ENCODE measurements around the gene CDCP2. TPM values are rescaled to one million over a fixed set of nuclear protein-coding genes. Genes with fewer than 3 reads are reported as not detected.

CDCP2 gene
- total and polyA plus RNA-seq, 2 experiments from 2014 or later: not detected

DNA sequence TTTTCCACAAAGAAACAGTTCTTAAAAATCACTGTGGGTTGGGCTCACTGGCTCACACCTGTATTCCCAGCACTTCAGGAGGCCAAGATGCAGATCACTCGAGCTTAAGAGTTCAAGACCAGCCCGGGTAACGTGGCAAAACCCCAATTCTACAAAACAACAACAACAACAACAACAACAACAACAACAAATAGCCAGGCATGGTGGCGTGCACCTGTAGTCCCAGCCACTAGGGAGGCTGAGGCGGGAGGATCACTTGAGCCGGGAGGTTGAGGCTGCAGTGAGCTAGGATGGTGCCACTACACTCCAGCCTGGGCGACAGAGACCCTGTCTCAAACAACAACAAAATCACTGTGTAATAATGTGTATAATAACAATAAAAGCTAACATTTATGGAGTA is 40.8 kb downstream of the CDCP2 start:
- TF ChIP-seq EZH2 (IDR thresholded peaks at IDR 0.05; ENCODE audit: borderline replicate concordance) (no peak), EZH2phosphoT487 (IDR thresholded peaks at IDR 0.05; ENCODE audit: low read depth, severe bottlenecking, unreplicated experiment) (no peak)
- TF ChIP-seq, protein P1, sequence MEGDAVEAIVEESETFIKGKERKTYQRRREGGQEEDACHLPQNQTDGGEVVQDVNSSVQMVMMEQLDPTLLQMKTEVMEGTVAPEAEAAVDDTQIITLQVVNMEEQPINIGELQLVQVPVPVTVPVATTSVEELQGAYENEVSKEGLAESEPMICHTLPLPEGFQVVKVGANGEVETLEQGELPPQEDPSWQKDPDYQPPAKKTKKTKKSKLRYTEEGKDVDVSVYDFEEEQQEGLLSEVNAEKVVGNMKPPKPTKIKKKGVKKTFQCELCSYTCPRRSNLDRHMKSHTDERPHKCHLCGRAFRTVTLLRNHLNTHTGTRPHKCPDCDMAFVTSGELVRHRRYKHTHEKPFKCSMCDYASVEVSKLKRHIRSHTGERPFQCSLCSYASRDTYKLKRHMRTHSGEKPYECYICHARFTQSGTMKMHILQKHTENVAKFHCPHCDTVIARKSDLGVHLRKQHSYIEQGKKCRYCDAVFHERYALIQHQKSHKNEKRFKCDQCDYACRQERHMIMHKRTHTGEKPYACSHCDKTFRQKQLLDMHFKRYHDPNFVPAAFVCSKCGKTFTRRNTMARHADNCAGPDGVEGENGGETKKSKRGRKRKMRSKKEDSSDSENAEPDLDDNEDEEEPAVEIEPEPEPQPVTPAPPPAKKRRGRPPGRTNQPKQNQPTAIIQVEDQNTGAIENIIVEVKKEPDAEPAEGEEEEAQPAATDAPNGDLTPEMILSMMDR (IDR thresholded peaks at IDR 0.05; ENCODE audit: poor library complexity): no peak
- H3K27ac ChIP-seq: no peak overlapping the region
- 93% methylated on average over 7 of the region's 7 CpGs for WGBS (ENCODE audit: low lambda C conversion rate, missing lambda C conversion rate)
- no peak overlapping the region for H3K4me3 ChIP-seq
- H4K20me1 ChIP-seq (ENCODE audit: insufficient read depth, poor library complexity, severe bottlenecking): no peaks in the 10 kb centered on the region
- H2AFZ ChIP-seq: no peak overlapping the region
- H3K4me2 ChIP-seq: no peak overlapping the region
- no peaks in the 10 kb centered on the region for H3K9me2 ChIP-seq (replicated peaks; ENCODE audit: insufficient read depth)
- no peaks in the 10 kb centered on the region for H3K9me3 ChIP-seq (ENCODE audit: low read depth)
- no peaks in the 10 kb centered on the region for H3K27me3 ChIP-seq
- H3K4me1 ChIP-seq (ENCODE audit: insufficient read depth): no peaks in the 10 kb centered on the region
- no peak for DNase-seq (ENCODE audit: low spot score)
- no peaks in the 10 kb centered on the region for H3K79me2 ChIP-seq
- no peaks in the 10 kb centered on the region for H3K36me3 ChIP-seq (replicated peaks; ENCODE audit: insufficient read depth, low read depth)

DNA sequence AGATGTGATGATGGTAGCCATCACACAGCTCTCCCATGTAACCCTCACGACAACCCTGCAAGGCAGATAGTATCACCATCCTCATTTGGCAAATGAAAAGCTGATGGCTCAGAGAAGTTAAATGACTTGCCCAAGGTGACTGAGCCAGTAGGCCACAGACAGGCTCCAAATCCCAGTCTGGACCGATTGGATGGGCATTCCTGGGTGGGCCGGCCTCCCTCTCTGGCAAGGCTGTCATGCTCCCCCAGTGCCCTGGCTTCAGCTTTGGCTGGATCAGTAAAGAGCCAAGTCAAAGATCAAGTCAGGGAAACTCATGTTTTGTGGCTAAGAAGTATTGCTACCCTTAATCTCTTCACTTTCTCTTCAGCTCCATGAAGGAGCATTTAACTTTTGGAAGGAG is 41.2 kb downstream of the CDCP2 start:
- Histone ChIP-seq H4K20me1 (ENCODE audit: insufficient read depth, poor library complexity, severe bottlenecking) (no peaks in the 10 kb centered on the region), H3K4me1 (ENCODE audit: insufficient read depth) (no peaks in the 10 kb centered on the region), H3K9me3 (ENCODE audit: low read depth) (no peaks in the 10 kb centered on the region), H3K36me3 (replicated peaks; ENCODE audit: insufficient read depth, low read depth) (no peaks in the 10 kb centered on the region), H3K27me3 (no peaks in the 10 kb centered on the region), H3K79me2 (no peaks in the 10 kb centered on the region), H2AFZ (no peak overlapping the region), H3K4me3 (no peak overlapping the region), H3K27ac (no peak overlapping the region), H3K9me2 (replicated peaks; ENCODE audit: insufficient read depth) (no peaks in the 10 kb centered on the region), H3K4me2 (no peak overlapping the region)
- DNase-seq (ENCODE audit: low spot score): no peak
- TF ChIP-seq, protein P1 (IDR thresholded peaks at IDR 0.05; ENCODE audit: poor library complexity): no peak
- TF ChIP-seq EZH2 (IDR thresholded peaks at IDR 0.05; ENCODE audit: borderline replicate concordance) (no peak), EZH2phosphoT487 (IDR thresholded peaks at IDR 0.05; ENCODE audit: low read depth, severe bottlenecking, unreplicated experiment) (no peak)
- 94% methylated on average over 3 of the region's 3 CpGs for WGBS (ENCODE audit: low lambda C conversion rate, missing lambda C conversion rate)

DNA sequence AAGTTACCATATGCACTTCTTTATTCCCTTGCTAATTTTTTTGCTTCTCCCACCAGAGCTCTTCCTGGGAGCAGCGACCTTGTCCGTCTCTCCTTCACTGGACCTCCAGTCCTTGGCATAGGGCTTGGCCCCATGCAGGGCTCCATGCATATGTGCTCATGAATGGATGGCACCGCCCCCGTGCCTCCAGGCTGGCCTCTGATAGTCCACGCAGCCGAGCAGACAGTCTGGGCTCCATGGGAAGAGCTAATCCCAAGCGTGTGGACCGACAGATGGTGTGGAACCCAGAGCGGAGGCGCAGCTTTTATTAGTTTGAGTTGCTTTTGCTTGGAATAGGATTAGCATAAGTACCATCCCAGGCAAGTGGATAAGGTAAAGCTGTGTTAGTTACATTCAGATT is 41.8 kb downstream of the CDCP2 start:
- WGBS (ENCODE audit: low lambda C conversion rate, missing lambda C conversion rate): 86% methylated on average over 10 of the region's 10 CpGs
- Histone ChIP-seq H4K20me1 (ENCODE audit: insufficient read depth, poor library complexity, severe bottlenecking) (no peaks in the 10 kb centered on the region), H3K4me2 (no peak overlapping the region), H3K9me2 (replicated peaks; ENCODE audit: insufficient read depth) (no peaks in the 10 kb centered on the region), H3K4me3 (no peak overlapping the region), H3K79me2 (no peaks in the 10 kb centered on the region), H3K36me3 (replicated peaks; ENCODE audit: insufficient read depth, low read depth) (no peaks in the 10 kb centered on the region), H3K27ac (no peak overlapping the region), H2AFZ (no peak overlapping the region), H3K9me3 (ENCODE audit: low read depth) (no peaks in the 10 kb centered on the region), H3K27me3 (no peaks in the 10 kb centered on the region), H3K4me1 (ENCODE audit: insufficient read depth) (no peaks in the 10 kb centered on the region)
- TF ChIP-seq EZH2 (IDR thresholded peaks at IDR 0.05; ENCODE audit: borderline replicate concordance) (no peak), EZH2phosphoT487 (IDR thresholded peaks at IDR 0.05; ENCODE audit: low read depth, severe bottlenecking, unreplicated experiment) (no peak)
- TF ChIP-seq, protein P1 (IDR thresholded peaks at IDR 0.05; ENCODE audit: poor library complexity): no peak
- DNase-seq (ENCODE audit: low spot score): no peak

All from hepatocyte (in vitro differentiated cells).